Fibroblast of lung (primary cell): ENCODE data around the gene UNG. TPM values are rescaled to one million over a fixed set of nuclear protein-coding genes. Genes with fewer than 3 reads are reported as not detected.

ENCODE experiments used
- DNase-seq, 2 donors: peaks; one replicate each; pipeline versions ENCODE4 v3.0.0 to v3.0.0-alpha.2; 2010; ENCODE audit warnings: low read depth in 2 of 2
- H2AFZ ChIP-seq: 2 replicates; pipeline ENCODE4 v1.5.1; 2012; ENCODE audit warnings: low read length, control low read depth, inconsistent platforms
- H3K27ac ChIP-seq: 2 replicates; pipeline ENCODE4 v1.5.1; 2011; ENCODE audit warnings: low read length, control low read depth; ENCODE audit not compliant: insufficient read depth
- H3K27me3 ChIP-seq: 2 replicates; pipeline ENCODE4 v1.5.1; 2011; ENCODE audit warnings: mild to moderate bottlenecking, low read length; ENCODE audit not compliant: control insufficient read depth, insufficient read depth
- H3K36me3 ChIP-seq: 2 replicates; pipeline ENCODE4 v1.5.1; 2011; ENCODE audit warnings: low read length; ENCODE audit not compliant: control insufficient read depth, insufficient read depth
- H3K4me1 ChIP-seq: 2 replicates; pipeline ENCODE4 v1.5.1; 2011; ENCODE audit warnings: low read length; ENCODE audit not compliant: control insufficient read depth, insufficient read depth; ENCODE audit errors: extremely low read depth
- H3K4me2 ChIP-seq: 2 replicates; pipeline ENCODE4 v1.5.1; 2011; ENCODE audit warnings: low read length, control low read depth; ENCODE audit not compliant: insufficient read depth; ENCODE audit errors: extremely low read depth
- H3K4me3 ChIP-seq, 4 experiments: fragments of 200-600 bp in 1 of 4; sonication (generic) in 1 of 4; replicated peaks in 1 of 4; 2 replicates each; pipeline ENCODE4 v1.5.1; 2011 to 2016; ENCODE audit warnings: low read length in 4 of 4, low read depth in 3 of 4, mild to moderate bottlenecking in 3 of 4, control low read depth in 2 of 4, inconsistent platforms in 1 of 4, mixed read lengths in 1 of 4; ENCODE audit not compliant: insufficient read depth in 1 of 4; ENCODE audit errors: control extremely low read depth in 1 of 4
- H3K79me2 ChIP-seq: 2 replicates; pipeline ENCODE4 v1.5.1; 2012; ENCODE audit warnings: mild to moderate bottlenecking, low read length, inconsistent platforms; ENCODE audit not compliant: control insufficient read depth, insufficient read depth
- H3K9ac ChIP-seq: 2 replicates; pipeline ENCODE4 v1.5.1; 2011; ENCODE audit warnings: mild to moderate bottlenecking, low read length, control low read depth; ENCODE audit not compliant: insufficient read depth
- H3K9me3 ChIP-seq: 2 replicates; pipeline ENCODE4 v1.5.1; 2012; ENCODE audit warnings: low read depth, low read length; ENCODE audit not compliant: control insufficient read depth, insufficient read depth
- H4K20me1 ChIP-seq: 2 replicates; pipeline ENCODE4 v1.5.1; 2011; ENCODE audit warnings: low read length; ENCODE audit not compliant: control insufficient read depth, insufficient read depth; ENCODE audit errors: extremely low read depth
- CTCF ChIP-seq, 2 donors: IDR thresholded peaks in 1 of 2; conservative IDR thresholded peaks in 1 of 2; 1 replicate in 1 of 2; 2 replicates in 1 of 2; pipeline ENCODE4 v1.5.1; 2011 to 2012; ENCODE audit warnings: low read length in 2 of 2, control low read depth in 1 of 2, inconsistent platforms in 1 of 2, low read depth in 1 of 2, mild to moderate bottlenecking in 1 of 2
- EZH2 ChIP-seq: IDR thresholded peaks from 2 replicates; pipeline ENCODE4 v1.5.1; 2012; ENCODE audit warnings: low read length, control low read depth, mild to moderate bottlenecking; ENCODE audit errors: missing control alignments
- polyA plus RNA-seq, 2 donors: library from polyadenylated mRNA; depleted of rRNA in 1 of 2; stranded (reverse) in 1 of 2; unstranded in 1 of 2; fragments of >200 nt; gene quantifications; 2 replicates each; pipeline ENCODE4 v1.2.1, GENCODE V29; 2011 to 2012; ENCODE audit warnings: missing spikeins in 1 of 2
- total RNA-seq: library from RNA; depleted of rRNA; stranded (reverse); fragments of >200 nt; gene quantifications from 2 replicates; pipeline ENCODE4 v1.2.1, GENCODE V29; 2014

Gene UNG
- total and polyA plus RNA-seq, 2 donors (not counting 1 experiment from before 2014, with no cell fraction given) = 16.0 to 23.5 TPM

- no peak for DNase-seq
- peaks cover 8% of the 10 kb centered on the region for H3K27me3 ChIP-seq
- H3K4me2 ChIP-seq = no peak overlapping the region
- H3K27ac ChIP-seq = no peak overlapping the region
- H3K9me3 ChIP-seq = no peaks in the 10 kb centered on the region
- no peaks in the 10 kb centered on the region for H3K79me2 ChIP-seq
- no peaks in the 10 kb centered on the region for H4K20me1 ChIP-seq
- no peak overlapping the region for H3K4me3 ChIP-seq
- no peaks in the 10 kb centered on the region for H3K4me1 ChIP-seq
- no peak overlapping the region for H3K9ac ChIP-seq
- TF ChIP-seq EZH2 (no peak), CTCF (conservative IDR thresholded peaks at IDR 0.05 in 1 of 2, IDR thresholded peaks at IDR 0.05 in 1 of 2; ENCODE audit: low read depth in 1 of 2, low read length in 2 of 2) (no peak)
- H3K36me3 ChIP-seq = no peaks in the 10 kb centered on the region
- H2AFZ ChIP-seq = no peak overlapping the region
Measured at GRCh38 chr12:109125791-109126190, 28.4 kb downstream of the UNG start.

GRCh38 chr12:109126784-109127183 is 29.4 kb downstream of the UNG start:
- no peak overlapping the region for H2AFZ ChIP-seq
- no peak overlapping the region for H3K4me3 ChIP-seq
- no peaks in the 10 kb centered on the region for H3K36me3 ChIP-seq
- no peaks in the 10 kb centered on the region for H3K9me3 ChIP-seq
- TF ChIP-seq EZH2 (no peak), CTCF (conservative IDR thresholded peaks at IDR 0.05 in 1 of 2, IDR thresholded peaks at IDR 0.05 in 1 of 2; ENCODE audit: low read depth in 1 of 2, low read length in 2 of 2) (no peak)
- H3K27ac ChIP-seq = no peak overlapping the region
- peaks cover 8% of the 10 kb centered on the region for H3K27me3 ChIP-seq
- H3K79me2 ChIP-seq = no peaks in the 10 kb centered on the region
- peak in 1 of 2 donors; percentile 77 for DNase-seq
- no peaks in the 10 kb centered on the region for H3K4me1 ChIP-seq
- no peak overlapping the region for H3K4me2 ChIP-seq
- H3K9ac ChIP-seq = no peak overlapping the region
- H4K20me1 ChIP-seq = no peaks in the 10 kb centered on the region

GRCh38 chr12:109127533-109128242 is 30.3 kb downstream of the UNG start:
- Histone ChIP-seq H3K36me3 (no peaks in the 10 kb centered on the region), H2AFZ (no peak overlapping the region), H3K4me1 (no peaks in the 10 kb centered on the region), H3K9ac (no peak overlapping the region), H3K79me2 (no peaks in the 10 kb centered on the region), H3K4me2 (no peak overlapping the region), H4K20me1 (no peaks in the 10 kb centered on the region), H3K27me3 (peaks cover 8% of the 10 kb centered on the region), H3K9me3 (no peaks in the 10 kb centered on the region), H3K4me3 (no peak overlapping the region), H3K27ac (no peak overlapping the region)
- no peak for DNase-seq
- TF ChIP-seq EZH2 (no peak), CTCF (conservative IDR thresholded peaks at IDR 0.05 in 1 of 2, IDR thresholded peaks at IDR 0.05 in 1 of 2; ENCODE audit: low read depth in 1 of 2, low read length in 2 of 2) (no peak)
